Esophagus (tissue), 2 donors: ENCODE data around the gene ABCD1. TPM values are rescaled to one million over a fixed set of nuclear protein-coding genes. Genes with fewer than 3 reads are reported as not detected.

Source experiments
- H3K27ac ChIP-seq, 2 donors: one replicate each; pipeline ENCODE4 v1.5.1; 2013; ENCODE audit warnings: low read depth in 2 of 2, mild to moderate bottlenecking in 2 of 2, inconsistent platforms in 1 of 2, low read length in 1 of 2, moderate library complexity in 1 of 2
- H3K27me3 ChIP-seq, 2 donors: one replicate each; pipeline ENCODE4 v1.6.1; 2013; ENCODE audit warnings: low read length in 2 of 2, control low read depth in 1 of 2, mild to moderate bottlenecking in 1 of 2; ENCODE audit not compliant: insufficient read depth in 2 of 2, control insufficient read depth in 1 of 2
- H3K36me3 ChIP-seq, 2 donors: one replicate each; pipeline ENCODE4 v1.6.1; 2013; ENCODE audit warnings: low read length in 1 of 2; ENCODE audit not compliant: control insufficient read depth in 2 of 2, insufficient read depth in 2 of 2
- H3K4me1 ChIP-seq, 2 donors: one replicate each; pipeline ENCODE4 v1.6.1; 2013; ENCODE audit warnings: low read length in 1 of 2; ENCODE audit not compliant: control insufficient read depth in 2 of 2, insufficient read depth in 2 of 2
- H3K4me3 ChIP-seq, 2 donors: one replicate each; pipeline ENCODE4 v1.5.1; 2013; ENCODE audit warnings: low read length in 2 of 2, mild to moderate bottlenecking in 2 of 2, low read depth in 1 of 2, moderate library complexity in 1 of 2
- H3K9me3 ChIP-seq, 2 donors: one replicate each; pipeline ENCODE4 v1.6.1; 2013; ENCODE audit warnings: mild to moderate bottlenecking in 2 of 2, low read depth in 1 of 2, low read length in 1 of 2, moderate library complexity in 1 of 2; ENCODE audit not compliant: control insufficient read depth in 2 of 2, insufficient read depth in 1 of 2
- WGBS, 2 donors: extraction: QIAGEN DNeasy Blood & Tissue Kit; methylation state at CpG; one replicate each; pipeline ENCODE4 v1.1.7; 2013; 5-methylcytosine and 5-hydroxymethylcytosine counted together
- polyA plus RNA-seq, 2 donors: library from polyadenylated mRNA; stranded (reverse); fragments of 200-250 nt; gene quantifications; one replicate each; pipeline ENCODE4 v1.2.3, GENCODE V29; 2013
- donor health status: healthy with polysubstance abuse.
- donor health status: Bipolar disorder and iron deficiency.

ABCD1 gene
- polyA plus RNA-seq, 2 donors: 1.8 to 2.9 TPM

- H3K27ac ChIP-seq: no peak overlapping the region
- WGBS, 2 donors: 72 to 76% methylated on average over 9 of the region's 9 CpGs
- H3K9me3 ChIP-seq: no peaks in the 10 kb centered on the region
- no peak overlapping the region for H3K4me3 ChIP-seq
- H3K4me1 ChIP-seq: peaks cover 0 to 13% of the 10 kb centered on the region in 2 donors
- H3K27me3 ChIP-seq: no peaks in the 10 kb centered on the region
- H3K36me3 ChIP-seq: peaks cover 0 to 18% of the 10 kb centered on the region in 2 donors
These were observed 17.9 kb upstream of the ABCD1 start for GRCh38 chrX:153706799-153707198.

- H3K4me1 ChIP-seq: peaks cover 0 to 11% of the 10 kb centered on the region in 2 donors
- peaks cover 0 to 16% of the 10 kb centered on the region in 2 donors for H3K36me3 ChIP-seq
- no peak overlapping the region for H3K4me3 ChIP-seq
- H3K27ac ChIP-seq: no peak overlapping the region
- no peaks in the 10 kb centered on the region for H3K9me3 ChIP-seq
- WGBS, 2 donors: 87 to 92% methylated on average over 6 of the region's 6 CpGs
- no peaks in the 10 kb centered on the region for H3K27me3 ChIP-seq
These were observed 17.2 kb upstream of the ABCD1 start for GRCh38 chrX:153707406-153707805.

GRCh38 chrX:153708415-153708814 is 16.2 kb upstream of the ABCD1 start:
- Histone ChIP-seq H3K27ac (peak overlapping the region in 1 of 2 donors; percentile 82), H3K36me3 (peaks cover 0 to 11% of the 10 kb centered on the region in 2 donors), H3K27me3 (no peaks in the 10 kb centered on the region), H3K9me3 (no peaks in the 10 kb centered on the region), H3K4me3 (no peak overlapping the region), H3K4me1 (peaks cover 0 to 7% of the 10 kb centered on the region in 2 donors)
- WGBS, 2 donors: 20 to 23% methylated on average over 13 of the region's 13 CpGs

GRCh38 chrX:153709726-153710674 is 14.7 kb upstream of the ABCD1 start:
- Histone ChIP-seq H3K27ac (no peak overlapping the region), H3K27me3 (no peaks in the 10 kb centered on the region), H3K9me3 (no peaks in the 10 kb centered on the region), H3K36me3 (peaks cover 0 to 17% of the 10 kb centered on the region in 2 donors), H3K4me3 (no peak overlapping the region), H3K4me1 (no peaks in the 10 kb centered on the region)
- 73 to 82% methylated on average over 27 of the region's 27 CpGs for WGBS, 2 donors

- no peak overlapping the region for H3K4me3 ChIP-seq
- H3K9me3 ChIP-seq: no peaks in the 10 kb centered on the region
- H3K27me3 ChIP-seq: no peaks in the 10 kb centered on the region
- H3K36me3 ChIP-seq: peaks cover 0 to 23% of the 10 kb centered on the region in 2 donors
- H3K27ac ChIP-seq: no peak overlapping the region
- H3K4me1 ChIP-seq: no peaks in the 10 kb centered on the region
- 75 to 82% methylated on average over 3 of the region's 3 CpGs for WGBS, 2 donors
These were observed 10.4 kb upstream of the ABCD1 start for GRCh38 chrX:153714256-153714655.

- Histone ChIP-seq H3K36me3 (peaks cover 0 to 20% of the 10 kb centered on the region in 2 donors), H3K27me3 (no peaks in the 10 kb centered on the region), H3K4me3 (no peak overlapping the region), H3K9me3 (no peaks in the 10 kb centered on the region), H3K4me1 (no peaks in the 10 kb centered on the region), H3K27ac (no peak overlapping the region)
- WGBS, 2 donors: 89 to 91% methylated on average over 9 of the region's 9 CpGs
These were observed 7.2 kb upstream of the ABCD1 start for GRCh38 chrX:153717445-153717844.

- Histone ChIP-seq H3K4me1 (peaks cover 0 to 3% of the 10 kb centered on the region in 2 donors), H3K4me3 (no peak overlapping the region), H3K9me3 (no peaks in the 10 kb centered on the region), H3K27me3 (no peaks in the 10 kb centered on the region), H3K27ac (no peak overlapping the region), H3K36me3 (peaks cover 0 to 20% of the 10 kb centered on the region in 2 donors)
- 37 to 44% methylated on average over 2 of the region's 2 CpGs for WGBS, 2 donors
These were observed 5.4 kb upstream of the ABCD1 start for GRCh38 chrX:153719238-153719637.

GRCh38 chrX:153719701-153720100 is 5.0 kb upstream of the ABCD1 start:
- H3K36me3 ChIP-seq: peaks cover 0 to 18% of the 10 kb centered on the region in 2 donors

GRCh38 chrX:153722704-153723350 is 1.8 kb upstream of the ABCD1 start:
- peaks cover 0 to 8% of the 10 kb centered on the region in 2 donors for H3K36me3 ChIP-seq
- WGBS, 2 donors: 20 to 45% methylated on average over 12 of the region's 12 CpGs
- peaks cover 6 to 27% of the 10 kb centered on the region in 2 donors for H3K4me1 ChIP-seq
- H3K4me3 ChIP-seq: peak overlapping the region; percentile 57 to 65
- no peaks in the 10 kb centered on the region for H3K9me3 ChIP-seq
- no peaks in the 10 kb centered on the region for H3K27me3 ChIP-seq
- peak overlapping the region; percentile 86 to 97 for H3K27ac ChIP-seq

More at GRCh38 chrX:153719701-153720100, 5.0 kb upstream of the ABCD1 start:
- Histone ChIP-seq H3K4me3 (no peak overlapping the region), H3K27me3 (no peaks in the 10 kb centered on the region), H3K9me3 (no peaks in the 10 kb centered on the region), H3K27ac (no peak overlapping the region), H3K4me1 (peaks cover 0 to 3% of the 10 kb centered on the region in 2 donors)
- 50 to 74% methylated on average over 2 of the region's 2 CpGs for WGBS, 2 donors
